HepG2 (cell line): ENCODE data around the gene KRTAP1-4. TPM values are rescaled to one million over a fixed set of nuclear protein-coding genes. Genes with fewer than 3 reads are reported as not detected.

Experiments
- ATAC-seq: fragments of 200-7000 bp; cut with Tn5 transposase; 3 replicates; pipeline ENCODE4 v1.9.1; 2020; ENCODE audit warnings: mild to moderate bottlenecking, moderate library complexity
- BruUV-seq: library from RNA; stranded (reverse); fragments of 400-500 nt; replicated peaks from 2 replicates; lab custom pipeline; 2021; lab: Mats Ljungman, UMichigan
- CTCF ChIA-PET: fragments of 300-600 bp; formaldehyde crosslinking; extraction: SDS; loops from one replicate; lab custom pipeline; 2021; ENCODE audit warnings: low total read pairs, inconsistent platforms, low intra/inter-chr PET ratio; lab: Yijun Ruan, JAX
- POLR2A ChIA-PET: fragments of 350-600 bp; sonication (Branson Sonifier 250); formaldehyde crosslinking; loops from one replicate; lab custom pipeline; 2020; ENCODE audit warnings: antibody characterized with exemption, inconsistent platforms; lab: Yijun Ruan, JAX
- DNase-seq: peaks from one replicate; pipeline ENCODE4 v3.0.0-alpha.2; 2015; ENCODE audit warnings: low spot score
- FAIRE-seq: peaks from 3 replicates; lab custom pipeline; 2011; peaks lifted over from hg19 to GRCh38; lab: Jason Lieb, UNC
- H2AFZ ChIP-seq: one replicate; pipeline ENCODE4 v1.6.1; 2011; ENCODE audit warnings: low read length, inconsistent platforms
- H3K27ac ChIP-seq: fragments of 300-600 bp; 3 replicates; pipeline ENCODE4 v1.8.0; 2011; ENCODE audit warnings: mixed run types, mild to moderate bottlenecking, mixed read lengths, low read length, inconsistent platforms; ENCODE audit not compliant: insufficient read depth; ENCODE audit errors: extremely low read length
- H3K27me3 ChIP-seq, 2 experiments: fragments of 200-600 bp in 1 of 2; 2 replicates in 1 of 2; 3 replicates in 1 of 2; pipeline versions ENCODE4 v1.6.0 to v1.8.0; 2011; ENCODE audit warnings: low read length in 2 of 2, mild to moderate bottlenecking in 2 of 2, moderate library complexity in 2 of 2, inconsistent platforms in 1 of 2; ENCODE audit not compliant: insufficient read depth in 2 of 2, control insufficient read depth in 1 of 2
- H3K36me3 ChIP-seq, 2 experiments: fragments of 200-600 bp in 1 of 2; replicated peaks in 1 of 2; 2 replicates in 1 of 2; 3 replicates in 1 of 2; pipeline versions ENCODE4 v1.5.1 to v1.8.0; 2011; ENCODE audit warnings: low read length in 2 of 2, inconsistent platforms in 1 of 2; ENCODE audit not compliant: insufficient read depth in 2 of 2, control insufficient read depth in 1 of 2
- H3K4me1 ChIP-seq: 2 replicates; pipeline ENCODE4 v1.5.1; 2012; ENCODE audit warnings: low read length, inconsistent platforms; ENCODE audit not compliant: insufficient read depth
- H3K4me2 ChIP-seq: 2 replicates; pipeline ENCODE4 v1.6.0; 2011; ENCODE audit warnings: low read depth, low read length, inconsistent platforms
- H3K4me3 ChIP-seq, 3 experiments: fragments of 200-600 bp in 1 of 3; sonication (generic), shearing (Covaris generic) in 1 of 3; replicated peaks in 1 of 3; 2 replicates each; pipeline ENCODE4 v1.5.1; 2011 to 2016; ENCODE audit warnings: low read length in 3 of 3, inconsistent platforms in 2 of 3, low read depth in 2 of 3, mild to moderate bottlenecking in 2 of 3, control low read depth in 1 of 3, mixed read lengths in 1 of 3; ENCODE audit not compliant: insufficient read depth in 1 of 3
- H3K79me2 ChIP-seq: one replicate; pipeline ENCODE4 v1.6.1; 2011; ENCODE audit warnings: low read length, inconsistent platforms; ENCODE audit not compliant: insufficient read depth
- H3K9ac ChIP-seq: 2 replicates; pipeline ENCODE4 v1.6.0; 2011; ENCODE audit warnings: mild to moderate bottlenecking, low read depth, low read length, inconsistent platforms; ENCODE audit not compliant: insufficient read depth
- H3K9me3 ChIP-seq: 2 replicates; pipeline ENCODE4 v1.5.1; 2012; ENCODE audit warnings: mild to moderate bottlenecking, low read length
- H4K20me1 ChIP-seq: 2 replicates; pipeline ENCODE4 v1.6.0; 2011; ENCODE audit warnings: inconsistent platforms, mild to moderate bottlenecking, low read length, moderate library complexity; ENCODE audit not compliant: insufficient read depth
- BRCA1 ChIP-seq: sonication (generic); formaldehyde crosslinking; IDR thresholded peaks from 2 replicates; pipeline ENCODE4 v1.4.0; 2020; ENCODE audit warnings: missing genetic modification reagents
- EHMT2 ChIP-seq: fragments of 200-600 bp; sonication (generic); IDR thresholded peaks from 2 replicates; pipeline ENCODE4 v1.7.0; 2017; ENCODE audit warnings: antibody characterized with exemption, low read depth, low read length, borderline replicate concordance
- RARA ChIP-seq: IDR thresholded peaks from 2 replicates; pipeline ENCODE4 v1.6.1; 2016; ENCODE audit warnings: missing genetic modification reagents, missing compliant biosample characterization
- SMAD3 ChIP-seq: sonication (generic); formaldehyde crosslinking; IDR thresholded peaks from 2 replicates; pipeline ENCODE4 v1.4.0; 2020; ENCODE audit warnings: missing genetic modification reagents
- SP5 ChIP-seq: IDR thresholded peaks from 2 replicates; pipeline ENCODE4 v1.6.1; 2016; ENCODE audit warnings: low read depth, borderline replicate concordance
- TMF1 ChIP-seq: sonication (generic); formaldehyde crosslinking; IDR thresholded peaks from 2 replicates; pipeline ENCODE4 v1.8.1; 2022; ENCODE audit warnings: low read depth, missing genetic modification reagents
- ZFYVE20 ChIP-seq: sonication (generic); formaldehyde crosslinking; IDR thresholded peaks from 2 replicates; pipeline ENCODE4 v1.8.0; 2023; ENCODE audit warnings: low read depth, mild to moderate bottlenecking, moderate library complexity, missing genetic modification reagents, borderline replicate concordance
- ZNF609 ChIP-seq: sonication (generic); formaldehyde crosslinking; IDR thresholded peaks from 2 replicates; pipeline ENCODE4 v1.4.0; 2020; ENCODE audit warnings: mild to moderate bottlenecking, missing genetic modification reagents, borderline replicate concordance
- in situ Hi-C: cut with HindIII; loops from 2 replicates; pipeline ENCODE4 v1.10.0; 2017; ENCODE audit warnings: low pct_unique_long_range_greater_than_20kb; ENCODE audit not compliant: extremely low pct_ligation_motif_present
- intact Hi-C: fragments of 100-400 bp; cut with micrococcal nuclease; formaldehyde crosslinking; loops from one replicate; pipeline ENCODE4 v1.10.0; 2022; ENCODE audit not compliant: unreplicated experiment
- polyA plus RNA-seq, 8 experiments: library from polyadenylated mRNA; depleted of rRNA in 3 of 8; stranded (reverse) in 7 of 8; unstranded in 1 of 8; fragments of >200 nt; fragmentation: Illumina TruSeq in 4 of 8; extraction: Trizol in 4 of 8; gene quantifications; 2 replicates each; pipeline versions ENCODE4 v1.2.1 to v1.2.3, GENCODE V29; 2011 to 2016; ENCODE audit warnings: low read depth in 4 of 8, missing spikeins in 1 of 8, mixed read lengths in 1 of 8; ENCODE audit not compliant: insufficient read depth in 1 of 8
- total RNA-seq, 5 experiments: library from RNA; depleted of rRNA; stranded (reverse); fragments of >200 nt; fragmentation: Illumina TruSeq; extraction: Trizol; gene quantifications; 2 replicates each; pipeline ENCODE4 v1.2.3, GENCODE V29; 2016; ENCODE audit warnings: low read depth in 1 of 5
- TF ChIP-seq, protein P1 (sequence below): sonication (generic); formaldehyde crosslinking; IDR thresholded peaks from 2 replicates; pipeline ENCODE4 v1.4.0; 2020; ENCODE audit warnings: missing genetic modification reagents, borderline replicate concordance
- TF ChIP-seq, protein P2 (sequence below): sonication (generic); formaldehyde crosslinking; IDR thresholded peaks from 2 replicates; pipeline ENCODE4 v1.5.0; 2020; ENCODE audit warnings: mild to moderate bottlenecking, missing genetic modification reagents

Gene KRTAP1-4
- total and polyA plus RNA-seq, 2 of the 13 experiments (the other 11 are each of a cell fraction or from before 2014, with no cell fraction given), result not detected

GRCh38 chr17:41052566-41052965 lies 22.6 kb upstream of the KRTAP1-4 start:
- H4K20me1 ChIP-seq, result no peaks in the 10 kb centered on the region
- CTCF ChIA-PET, result no interaction called here
- no peak overlapping the region for H3K4me2 ChIP-seq
- FAIRE-seq (no peak), DNase-seq (no peak), ATAC-seq (no peak)
- H3K27me3 ChIP-seq, result no peaks in the 10 kb centered on the region
- BruUV-seq, result no TSS peak
- intact Hi-C loops, result no loop called here
- H3K27ac ChIP-seq, result no peak overlapping the region
- in situ Hi-C loops, result loop anchor here (10.0 kb wide), 1 partner anchor 98 kb away; no protein-coding TSS in a partner anchor
- H3K4me3 ChIP-seq, result no peak overlapping the region
- peaks cover 17% of the 10 kb centered on the region for H3K4me1 ChIP-seq
- no peaks in the 10 kb centered on the region for H3K9me3 ChIP-seq
- no peak overlapping the region for H3K9ac ChIP-seq
- no peak overlapping the region for H2AFZ ChIP-seq
- POLR2A ChIA-PET, result no interaction called here
- no peaks in the 10 kb centered on the region for H3K79me2 ChIP-seq
- no peaks in the 10 kb centered on the region for H3K36me3 ChIP-seq
- TF ChIP-seq ZNF609 (CRISPR knock-in tag) (no peak), SP5 (no peak), BRCA1 (no peak), TMF1 (CRISPR knock-in tag) (no peak), SMAD3 (no peak), EHMT2 (no peak), RARA (CRISPR knock-in tag) (no peak), ZFYVE20 (CRISPR knock-in tag) (no peak)
- TF ChIP-seq, protein P1, sequence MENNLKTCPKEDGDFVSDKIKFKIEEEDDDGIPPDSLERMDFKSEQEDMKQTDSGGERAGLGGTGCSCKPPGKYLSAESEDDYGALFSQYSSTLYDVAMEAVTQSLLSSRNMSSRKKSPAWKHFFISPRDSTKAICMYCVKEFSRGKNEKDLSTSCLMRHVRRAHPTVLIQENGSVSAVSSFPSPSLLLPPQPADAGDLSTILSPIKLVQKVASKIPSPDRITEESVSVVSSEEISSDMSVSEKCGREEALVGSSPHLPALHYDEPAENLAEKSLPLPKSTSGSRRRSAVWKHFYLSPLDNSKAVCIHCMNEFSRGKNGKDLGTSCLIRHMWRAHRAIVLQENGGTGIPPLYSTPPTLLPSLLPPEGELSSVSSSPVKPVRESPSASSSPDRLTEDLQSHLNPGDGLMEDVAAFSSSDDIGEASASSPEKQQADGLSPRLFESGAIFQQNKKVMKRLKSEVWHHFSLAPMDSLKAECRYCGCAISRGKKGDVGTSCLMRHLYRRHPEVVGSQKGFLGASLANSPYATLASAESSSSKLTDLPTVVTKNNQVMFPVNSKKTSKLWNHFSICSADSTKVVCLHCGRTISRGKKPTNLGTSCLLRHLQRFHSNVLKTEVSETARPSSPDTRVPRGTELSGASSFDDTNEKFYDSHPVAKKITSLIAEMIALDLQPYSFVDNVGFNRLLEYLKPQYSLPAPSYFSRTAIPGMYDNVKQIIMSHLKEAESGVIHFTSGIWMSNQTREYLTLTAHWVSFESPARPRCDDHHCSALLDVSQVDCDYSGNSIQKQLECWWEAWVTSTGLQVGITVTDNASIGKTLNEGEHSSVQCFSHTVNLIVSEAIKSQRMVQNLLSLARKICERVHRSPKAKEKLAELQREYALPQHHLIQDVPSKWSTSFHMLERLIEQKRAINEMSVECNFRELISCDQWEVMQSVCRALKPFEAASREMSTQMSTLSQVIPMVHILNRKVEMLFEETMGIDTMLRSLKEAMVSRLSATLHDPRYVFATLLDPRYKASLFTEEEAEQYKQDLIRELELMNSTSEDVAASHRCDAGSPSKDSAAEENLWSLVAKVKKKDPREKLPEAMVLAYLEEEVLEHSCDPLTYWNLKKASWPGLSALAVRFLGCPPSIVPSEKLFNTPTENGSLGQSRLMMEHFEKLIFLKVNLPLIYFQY, result no peak
- TF ChIP-seq, protein P2, sequence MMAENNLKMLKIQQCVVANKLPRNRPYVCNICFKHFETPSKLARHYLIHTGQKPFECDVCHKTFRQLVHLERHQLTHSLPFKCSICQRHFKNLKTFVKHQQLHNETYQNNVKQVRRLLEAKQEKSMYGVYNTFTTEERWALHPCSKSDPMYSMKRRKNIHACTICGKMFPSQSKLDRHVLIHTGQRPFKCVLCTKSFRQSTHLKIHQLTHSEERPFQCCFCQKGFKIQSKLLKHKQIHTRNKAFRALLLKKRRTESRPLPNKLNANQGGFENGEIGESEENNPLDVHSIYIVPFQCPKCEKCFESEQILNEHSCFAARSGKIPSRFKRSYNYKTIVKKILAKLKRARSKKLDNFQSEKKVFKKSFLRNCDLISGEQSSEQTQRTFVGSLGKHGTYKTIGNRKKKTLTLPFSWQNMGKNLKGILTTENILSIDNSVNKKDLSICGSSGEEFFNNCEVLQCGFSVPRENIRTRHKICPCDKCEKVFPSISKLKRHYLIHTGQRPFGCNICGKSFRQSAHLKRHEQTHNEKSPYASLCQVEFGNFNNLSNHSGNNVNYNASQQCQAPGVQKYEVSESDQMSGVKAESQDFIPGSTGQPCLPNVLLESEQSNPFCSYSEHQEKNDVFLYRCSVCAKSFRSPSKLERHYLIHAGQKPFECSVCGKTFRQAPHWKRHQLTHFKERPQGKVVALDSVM (CRISPR knock-in tag), result no peak
